DND-41 (cell line): ENCODE measurements around the gene PDE4B.

Experiments used
- ATAC-seq: fragments of 200-7000 bp; cut with Tn5 transposase; 3 replicates; pipeline ENCODE4 v1.9.1; 2021; ENCODE audit warnings: low read depth; ENCODE audit not compliant: insufficient read depth
- DNase-seq: peaks from one replicate; pipeline ENCODE4 v3.0.0-alpha.2; 2020
- H2AFZ ChIP-seq: 2 replicates; pipeline ENCODE4 v1.6.0; 2012; ENCODE audit warnings: low read depth, low read length
- H3K27ac ChIP-seq: 2 replicates; pipeline ENCODE4 v1.5.1; 2012; ENCODE audit warnings: low read length, inconsistent platforms
- H3K27me3 ChIP-seq: fragments of 200-600 bp; sonication (generic); 2 replicates; pipeline ENCODE4 v1.6.0; 2012; ENCODE audit warnings: low read length, mild to moderate bottlenecking, inconsistent platforms; ENCODE audit not compliant: insufficient read depth, poor library complexity
- H3K36me3 ChIP-seq: 2 replicates; pipeline ENCODE4 v1.5.1; 2012; ENCODE audit warnings: low read length, inconsistent platforms; ENCODE audit not compliant: insufficient read depth
- H3K4me1 ChIP-seq: 2 replicates; pipeline ENCODE4 v1.5.1; 2012; ENCODE audit warnings: mild to moderate bottlenecking, low read length; ENCODE audit not compliant: insufficient read depth
- H3K4me2 ChIP-seq: 2 replicates; pipeline ENCODE4 v1.6.0; 2012; ENCODE audit warnings: mild to moderate bottlenecking, moderate library complexity, low read length, inconsistent platforms; ENCODE audit not compliant: insufficient read depth
- H3K4me3 ChIP-seq, 2 experiments: fragments of 200-600 bp in 1 of 2; shearing (Covaris generic) in 1 of 2; 2 replicates each; pipeline ENCODE4 v1.5.1; 2012 to 2016; ENCODE audit warnings: inconsistent platforms in 2 of 2, low read length in 2 of 2, mild to moderate bottlenecking in 2 of 2, low read depth in 1 of 2, moderate library complexity in 1 of 2
- H3K79me2 ChIP-seq: 2 replicates; pipeline ENCODE4 v1.6.0; 2012; ENCODE audit warnings: low read length, inconsistent platforms; ENCODE audit not compliant: insufficient read depth
- H3K9ac ChIP-seq: 2 replicates; pipeline ENCODE4 v1.6.0; 2012; ENCODE audit warnings: low read depth, mild to moderate bottlenecking, inconsistent platforms, low read length, moderate library complexity
- H3K9me3 ChIP-seq: 2 replicates; pipeline ENCODE4 v1.5.1; 2012; ENCODE audit warnings: low read length, moderate library complexity, mild to moderate bottlenecking, inconsistent platforms; ENCODE audit not compliant: insufficient read depth, severe bottlenecking
- H4K20me1 ChIP-seq: 2 replicates; pipeline ENCODE4 v1.6.0; 2012; ENCODE audit warnings: low read length; ENCODE audit not compliant: insufficient read depth
- EZH2 ChIP-seq: IDR thresholded peaks from 3 replicates; pipeline ENCODE4 v1.6.1; 2012; ENCODE audit warnings: borderline replicate concordance, low read depth, mild to moderate bottlenecking, moderate library complexity, low read length, inconsistent platforms; ENCODE audit not compliant: severe bottlenecking
- TF ChIP-seq, protein P1 (sequence below): IDR thresholded peaks from 2 replicates; pipeline ENCODE4 v1.5.1; 2012; ENCODE audit warnings: borderline replicate concordance, low read length, moderate library complexity, mild to moderate bottlenecking; ENCODE audit not compliant: poor library complexity, severe bottlenecking; ENCODE audit errors: extremely low read depth

The PDE4B gene

DNA sequence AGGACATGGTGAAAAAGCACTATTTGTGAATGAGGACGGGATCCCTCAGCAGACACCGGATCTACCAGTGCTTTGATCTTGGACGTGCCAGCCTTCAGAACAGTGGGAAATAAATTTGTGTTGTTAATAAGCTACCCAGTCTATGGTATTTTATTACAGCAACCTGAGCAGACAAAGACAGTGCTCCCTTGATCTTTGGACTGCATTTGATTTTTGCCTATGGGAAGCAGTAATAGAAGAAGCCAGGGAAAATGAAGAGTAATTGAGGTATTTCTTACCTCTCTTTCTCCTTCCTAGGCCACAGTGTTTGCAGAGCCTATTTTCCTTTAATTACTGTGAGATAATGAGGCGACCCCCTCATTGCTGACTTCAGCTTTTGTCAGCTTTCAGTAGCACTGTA lies 87.9 kb downstream of the PDE4B start:
- Histone ChIP-seq H3K9me3 (no peaks in the 10 kb centered on the region), H3K9ac (no peak overlapping the region), H3K79me2 (no peaks in the 10 kb centered on the region), H3K4me1 (no peaks in the 10 kb centered on the region), H3K4me2 (no peak overlapping the region), H3K36me3 (no peaks in the 10 kb centered on the region), H4K20me1 (no peaks in the 10 kb centered on the region), H3K4me3 (no peak overlapping the region), H3K27ac (no peak overlapping the region), H3K27me3 (no peaks in the 10 kb centered on the region), H2AFZ (no peak overlapping the region)
- ATAC-seq (no peak), DNase-seq (no peak)
- TF ChIP-seq EZH2: no peak
- TF ChIP-seq, protein P1, sequence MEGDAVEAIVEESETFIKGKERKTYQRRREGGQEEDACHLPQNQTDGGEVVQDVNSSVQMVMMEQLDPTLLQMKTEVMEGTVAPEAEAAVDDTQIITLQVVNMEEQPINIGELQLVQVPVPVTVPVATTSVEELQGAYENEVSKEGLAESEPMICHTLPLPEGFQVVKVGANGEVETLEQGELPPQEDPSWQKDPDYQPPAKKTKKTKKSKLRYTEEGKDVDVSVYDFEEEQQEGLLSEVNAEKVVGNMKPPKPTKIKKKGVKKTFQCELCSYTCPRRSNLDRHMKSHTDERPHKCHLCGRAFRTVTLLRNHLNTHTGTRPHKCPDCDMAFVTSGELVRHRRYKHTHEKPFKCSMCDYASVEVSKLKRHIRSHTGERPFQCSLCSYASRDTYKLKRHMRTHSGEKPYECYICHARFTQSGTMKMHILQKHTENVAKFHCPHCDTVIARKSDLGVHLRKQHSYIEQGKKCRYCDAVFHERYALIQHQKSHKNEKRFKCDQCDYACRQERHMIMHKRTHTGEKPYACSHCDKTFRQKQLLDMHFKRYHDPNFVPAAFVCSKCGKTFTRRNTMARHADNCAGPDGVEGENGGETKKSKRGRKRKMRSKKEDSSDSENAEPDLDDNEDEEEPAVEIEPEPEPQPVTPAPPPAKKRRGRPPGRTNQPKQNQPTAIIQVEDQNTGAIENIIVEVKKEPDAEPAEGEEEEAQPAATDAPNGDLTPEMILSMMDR: no peak

DNA sequence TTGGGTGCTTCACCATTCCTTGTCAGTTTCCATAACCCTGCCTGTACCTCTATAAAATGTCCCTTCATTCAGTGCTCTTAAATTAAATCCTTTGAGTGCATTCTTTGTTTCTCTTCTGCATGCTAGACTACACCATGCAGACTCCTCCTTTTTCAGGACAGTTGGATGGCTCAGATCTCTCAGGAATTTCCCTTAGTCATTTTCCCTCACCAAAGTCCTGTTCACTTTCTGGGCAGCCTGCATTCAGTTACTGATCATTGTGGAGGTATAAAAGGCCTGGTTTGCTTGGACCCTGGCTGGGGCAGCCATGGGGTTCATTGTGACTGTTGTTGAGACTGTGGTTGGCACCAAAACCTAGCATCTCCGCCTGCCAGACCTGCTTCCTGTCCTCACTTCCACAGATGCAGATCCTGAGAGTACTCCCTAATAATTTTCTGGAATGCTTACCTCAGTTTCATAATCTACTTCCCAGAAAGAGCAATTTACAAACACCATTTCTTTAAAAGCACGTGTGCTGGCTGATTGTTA lies 88.4 kb downstream of the PDE4B start:
- Histone ChIP-seq H3K4me2 (no peak overlapping the region), H3K9me3 (no peaks in the 10 kb centered on the region), H4K20me1 (no peaks in the 10 kb centered on the region), H3K36me3 (no peaks in the 10 kb centered on the region), H3K27ac (no peak overlapping the region), H3K79me2 (no peaks in the 10 kb centered on the region), H2AFZ (no peak overlapping the region), H3K27me3 (no peaks in the 10 kb centered on the region), H3K4me3 (no peak overlapping the region), H3K4me1 (no peaks in the 10 kb centered on the region), H3K9ac (no peak overlapping the region)
- TF ChIP-seq EZH2: no peak
- TF ChIP-seq, protein P1: no peak
- ATAC-seq: no peak
- DNase-seq: no peak

DNA sequence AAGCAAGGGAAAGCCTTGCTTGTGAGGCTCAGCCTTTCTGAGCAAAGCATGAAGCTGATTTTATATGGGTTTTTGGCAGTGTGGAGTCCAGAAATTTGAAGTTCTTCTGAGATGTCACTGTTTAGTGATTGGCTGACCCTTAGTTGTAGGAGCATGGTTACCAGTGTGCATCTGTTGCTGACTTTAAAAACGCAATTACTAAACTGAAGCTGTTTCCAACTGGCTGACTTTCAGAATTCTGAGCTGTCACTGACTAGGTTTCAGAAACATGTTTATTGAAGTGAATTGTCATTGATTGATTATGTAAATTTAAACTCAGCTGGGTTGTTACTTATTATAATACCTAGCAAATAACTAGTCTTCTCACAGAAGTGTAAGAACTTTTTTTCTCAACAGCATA lies 89.4 kb downstream of the PDE4B start:
- Histone ChIP-seq H3K27me3 (no peaks in the 10 kb centered on the region), H3K4me2 (no peak overlapping the region), H3K4me3 (no peak overlapping the region), H2AFZ (no peak overlapping the region), H3K79me2 (no peaks in the 10 kb centered on the region), H3K36me3 (no peaks in the 10 kb centered on the region), H3K27ac (no peak overlapping the region), H4K20me1 (no peaks in the 10 kb centered on the region), H3K9me3 (no peaks in the 10 kb centered on the region), H3K9ac (no peak overlapping the region), H3K4me1 (no peaks in the 10 kb centered on the region)
- ATAC-seq (no peak), DNase-seq (no peak)
- TF ChIP-seq, protein P1: no peak
- no peak for TF ChIP-seq EZH2

DNA sequence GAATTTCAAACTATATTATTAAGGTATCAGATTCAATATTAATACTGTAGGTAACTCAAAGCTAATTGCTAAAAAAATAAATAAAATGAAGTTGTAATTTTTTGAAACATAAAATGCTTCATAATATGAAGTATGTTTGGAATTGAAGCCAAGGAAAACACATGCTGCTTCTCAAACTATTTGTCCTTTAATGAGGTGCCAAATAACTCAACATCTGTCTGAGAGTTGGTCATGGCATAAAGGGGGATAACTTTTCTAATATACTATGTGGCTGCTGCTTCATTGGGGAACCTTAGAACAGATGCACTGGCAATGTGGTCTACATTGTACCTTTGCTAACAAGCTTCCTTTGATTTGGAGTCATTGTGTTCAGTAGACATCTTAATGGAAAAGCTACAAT lies 96.7 kb downstream of the PDE4B start:
- Histone ChIP-seq H3K4me1 (no peaks in the 10 kb centered on the region), H3K9ac (no peak overlapping the region), H3K9me3 (no peaks in the 10 kb centered on the region), H2AFZ (no peak overlapping the region), H3K27me3 (no peaks in the 10 kb centered on the region), H3K27ac (no peak overlapping the region), H3K79me2 (no peaks in the 10 kb centered on the region), H3K4me2 (no peak overlapping the region), H3K36me3 (no peaks in the 10 kb centered on the region), H4K20me1 (no peaks in the 10 kb centered on the region), H3K4me3 (no peak overlapping the region)
- DNase-seq (no peak), ATAC-seq (no peak)
- TF ChIP-seq, protein P1: no peak
- TF ChIP-seq EZH2: no peak
